Activated CD4-positive, alpha-beta T cell treated with anti-CD3 and anti-CD28 coated beads for 1 hour (primary cell): Measurements from ENCODE around the gene REXO1.
"Not testable (repeated sequence)": the region's sequence is repeated elsewhere in the genome, so short reads cannot be mapped to it uniquely, and the experiment has no call there.

ENCODE experiments used
- DNase-seq: peaks from one replicate; pipeline ENCODE4 v3.0.0-alpha.2; 2020

Gene REXO1

DNA sequence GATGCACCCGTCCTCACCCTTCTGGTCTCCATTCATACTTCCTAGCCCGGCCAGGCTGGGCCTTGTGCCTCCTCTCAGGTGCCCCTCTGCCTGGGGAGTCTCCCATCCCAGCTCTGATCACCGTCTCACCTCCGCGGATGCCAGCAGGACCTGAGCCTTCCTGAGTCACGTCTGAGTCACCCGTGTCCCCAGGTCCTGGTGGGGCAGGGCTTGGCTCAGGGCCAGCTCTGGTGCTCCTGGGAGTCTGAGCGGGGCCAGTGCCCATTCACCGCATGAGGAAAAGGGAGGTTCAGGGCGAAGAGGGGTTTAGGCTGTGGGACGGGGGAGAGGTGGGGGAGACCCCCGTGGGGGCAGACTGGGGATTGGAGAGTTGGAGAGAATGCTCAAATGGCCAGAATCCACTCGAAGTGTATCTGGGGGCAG lies 36.8 kb downstream of the REXO1 start:
- peak; percentile 32 for DNase-seq

- DNase-seq, result no peak
These were observed 37.7 kb downstream of the REXO1 start for GRCh38 chr19:1810439-1811160.

DNA sequence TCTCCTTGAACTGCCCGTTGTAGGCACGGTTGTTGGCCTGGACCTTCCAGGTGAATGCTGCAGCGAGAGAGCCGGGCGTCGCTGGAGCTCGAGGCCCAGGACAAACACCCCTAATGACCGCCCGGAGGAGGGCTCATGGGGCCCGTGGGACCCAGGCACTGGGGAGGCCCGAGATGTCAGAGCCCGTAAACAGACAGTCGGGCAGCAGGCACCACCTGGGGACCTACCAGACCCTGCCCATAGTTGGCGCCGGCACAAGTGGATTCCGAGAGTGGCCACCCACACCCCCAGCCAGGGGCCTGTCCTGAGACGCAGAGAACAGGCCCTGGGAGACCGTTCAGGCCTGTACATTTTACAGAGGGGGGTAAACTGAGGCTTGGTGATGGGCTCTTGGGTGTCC lies 38.6 kb downstream of the REXO1 start:
- no peak for DNase-seq

GRCh38 chr19:1808395-1808731 lies 39.9 kb downstream of the REXO1 start:
- DNase-seq, result no peak

GRCh38 chr19:1807695-1808394 lies 40.4 kb downstream of the REXO1 start:
- DNase-seq, result no peak

DNA sequence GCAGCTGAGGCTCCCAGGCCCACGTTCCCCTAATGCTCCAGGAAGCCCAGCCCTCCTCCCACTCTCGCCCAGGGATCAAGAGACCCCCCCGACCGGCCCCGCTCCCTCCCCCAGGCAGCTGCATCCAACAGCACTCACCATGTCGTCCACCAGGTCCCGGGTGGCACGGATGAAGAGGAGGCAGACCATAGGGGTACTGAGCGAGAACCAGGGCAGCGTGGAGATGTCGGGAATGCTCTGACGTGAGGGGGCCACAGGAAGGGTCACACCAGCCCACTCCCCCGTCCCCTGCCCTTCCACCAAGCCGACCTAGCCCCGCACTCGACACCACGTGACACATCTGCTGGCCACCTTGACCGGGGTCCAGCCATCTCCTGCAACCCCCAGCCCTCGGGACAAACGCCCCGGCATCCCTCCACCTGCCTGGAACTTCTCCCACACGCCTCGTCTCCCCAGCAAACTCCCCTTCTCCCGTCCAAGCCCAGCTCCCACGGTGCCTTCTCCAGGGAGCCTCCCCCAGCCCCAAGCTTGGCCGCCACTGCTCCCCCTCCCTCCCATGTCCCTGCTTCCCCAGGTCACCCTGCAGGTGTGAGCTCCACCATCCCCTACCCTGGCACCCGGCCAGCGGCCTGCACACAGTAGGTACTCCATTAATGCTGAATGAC lies 41.1 kb downstream of the REXO1 start:
- DNase-seq, result no peak

DNA sequence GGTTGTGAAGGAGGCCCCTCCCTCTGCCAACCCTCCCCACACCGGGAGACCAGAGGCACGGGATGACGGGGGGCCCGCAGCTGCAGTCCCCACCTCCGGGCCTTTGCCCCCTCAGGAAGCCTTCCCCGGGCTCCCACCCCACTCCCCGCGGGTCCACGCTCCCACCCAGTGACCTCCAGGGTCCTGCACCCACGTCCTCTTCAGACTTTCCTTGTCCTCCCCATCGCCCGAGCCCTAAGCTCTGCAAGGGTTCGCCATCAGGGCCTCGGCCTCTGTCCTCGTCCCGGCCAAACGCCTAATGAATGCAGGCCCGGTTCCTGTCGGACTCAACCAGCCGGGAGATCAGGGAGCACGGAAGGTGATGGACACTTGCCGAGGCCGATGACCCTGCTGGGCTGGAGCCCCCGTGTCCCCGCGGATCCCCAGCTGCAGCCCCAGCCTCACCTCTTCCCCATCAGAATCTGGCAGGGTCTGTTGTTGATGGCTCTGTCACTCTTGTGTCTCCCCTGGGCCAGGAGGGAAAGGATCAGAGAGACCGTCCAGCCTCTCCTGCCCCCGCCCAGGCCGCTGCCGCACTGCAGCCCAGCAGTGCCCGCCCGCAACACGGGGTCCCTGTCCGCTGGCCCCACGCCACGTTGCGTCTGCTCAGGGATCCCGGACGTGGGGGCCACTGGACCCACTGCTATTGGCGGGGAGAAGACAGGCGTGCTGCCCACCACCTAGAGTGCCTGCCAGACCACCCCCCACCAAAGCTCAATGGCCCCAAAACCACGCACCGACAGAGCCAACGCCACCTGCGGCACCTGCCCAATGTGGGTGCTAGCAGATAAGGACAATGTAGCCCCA lies 41.9 kb downstream of the REXO1 start:
- DNase-seq, result no peak

DNA sequence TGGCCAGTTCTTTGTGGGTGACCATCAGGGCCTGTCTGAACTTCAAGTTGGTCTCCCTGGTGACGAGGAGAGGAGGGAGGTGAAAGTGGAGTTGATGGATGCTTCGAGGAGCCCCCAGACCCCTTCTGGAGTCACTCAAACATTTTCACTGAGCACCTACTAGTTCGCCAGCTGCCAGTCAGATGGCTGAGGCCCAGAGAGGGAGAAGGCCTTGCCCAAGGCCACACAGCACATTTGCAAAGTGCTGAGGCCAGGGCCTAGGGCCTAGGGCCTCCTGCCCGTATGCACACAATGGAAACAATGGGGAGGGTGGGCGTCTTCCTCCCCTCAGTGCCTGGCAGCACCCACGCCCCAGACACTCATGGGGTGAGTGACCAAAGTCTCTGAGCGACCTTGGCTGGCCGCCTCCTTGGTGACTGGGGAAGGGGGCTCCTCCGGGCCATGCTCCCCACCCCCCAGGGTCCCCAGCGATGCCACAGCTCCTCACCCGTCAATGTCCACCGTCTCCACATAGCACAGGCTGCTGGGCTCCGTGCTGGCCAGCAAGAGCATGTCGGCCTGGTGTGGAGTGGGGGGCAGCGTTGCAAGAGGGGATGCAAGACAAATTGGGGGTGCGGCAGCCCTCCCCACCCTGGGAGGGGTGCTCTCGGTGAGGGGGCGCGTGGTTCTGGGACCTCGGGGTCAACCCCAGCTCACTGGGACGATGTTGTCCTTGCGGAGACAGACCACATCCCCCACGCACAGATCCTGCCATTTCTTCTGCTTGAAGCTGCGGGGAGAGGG lies 42.7 kb downstream of the REXO1 start:
- no peak for DNase-seq

DNA sequence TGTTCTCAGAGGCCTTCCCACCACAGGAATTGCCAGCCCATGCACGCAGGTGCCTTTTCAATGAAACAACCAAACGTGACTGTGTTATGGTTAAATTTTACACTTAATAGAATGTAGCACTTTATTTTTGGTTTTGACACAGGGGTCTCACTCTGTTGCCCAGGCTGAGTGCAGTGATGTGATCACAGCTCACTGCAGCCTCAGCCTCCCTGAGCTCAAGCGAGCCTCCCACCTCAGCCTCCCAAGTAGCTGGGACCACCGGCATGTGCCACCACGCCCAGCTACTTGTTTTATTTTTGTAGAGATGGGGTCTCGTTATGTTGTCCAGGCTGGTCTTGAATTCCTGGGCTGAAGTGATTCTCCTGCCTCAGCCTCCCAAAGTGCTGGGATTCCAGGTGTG lies 43.4 kb downstream of the REXO1 start:
- no peak for DNase-seq

GRCh38 chr19:1799695-1800342 lies 48.5 kb downstream of the REXO1 start:
- no peak for DNase-seq

GRCh38 chr19:1797313-1797712 lies 51.0 kb downstream of the REXO1 start:
- DNase-seq, result not testable (repeated sequence)

- no peak for DNase-seq
These were observed 51.7 kb downstream of the REXO1 start for GRCh38 chr19:1796395-1797142.

DNA sequence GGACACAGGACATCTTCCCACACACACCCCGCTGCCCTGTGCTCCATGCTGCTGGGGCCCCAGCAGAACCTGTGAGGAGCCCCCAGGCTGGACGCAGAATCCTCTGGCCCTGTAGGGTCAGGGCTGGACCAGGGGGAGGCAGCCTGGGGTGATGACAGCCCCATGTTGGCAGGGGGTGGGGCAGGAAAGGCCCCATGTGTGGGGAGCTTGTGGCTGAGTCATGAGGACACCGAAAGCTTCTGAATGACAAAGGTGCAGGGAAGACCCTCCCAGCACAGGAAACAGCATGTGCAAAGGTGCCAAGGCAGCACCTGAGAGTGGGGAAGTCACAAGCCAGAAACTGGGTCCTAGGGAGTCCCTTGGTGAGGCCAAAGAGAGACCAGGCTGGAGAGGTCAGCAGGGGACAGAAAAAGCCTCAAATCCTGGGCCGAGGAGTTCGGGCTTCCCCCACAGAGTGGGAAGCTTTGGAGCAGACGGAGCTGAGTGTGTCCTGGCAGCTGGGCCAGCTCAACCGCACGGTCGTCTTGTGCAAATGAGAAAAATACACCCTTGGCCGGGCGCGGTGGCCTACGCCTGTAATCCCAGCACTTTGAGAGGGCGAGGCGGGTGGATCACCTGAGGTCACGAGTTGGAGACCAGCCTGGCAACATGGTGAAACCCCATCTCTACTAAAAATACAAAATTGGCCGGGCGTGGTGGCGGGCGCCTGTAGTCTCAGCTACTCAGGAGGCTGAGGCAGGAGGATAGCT lies 53.7 kb downstream of the REXO1 start:
- DNase-seq, result no peak

- DNase-seq, result no peak
These were observed 56.4 kb downstream of the REXO1 start for GRCh38 chr19:1791879-1792278.

DNA sequence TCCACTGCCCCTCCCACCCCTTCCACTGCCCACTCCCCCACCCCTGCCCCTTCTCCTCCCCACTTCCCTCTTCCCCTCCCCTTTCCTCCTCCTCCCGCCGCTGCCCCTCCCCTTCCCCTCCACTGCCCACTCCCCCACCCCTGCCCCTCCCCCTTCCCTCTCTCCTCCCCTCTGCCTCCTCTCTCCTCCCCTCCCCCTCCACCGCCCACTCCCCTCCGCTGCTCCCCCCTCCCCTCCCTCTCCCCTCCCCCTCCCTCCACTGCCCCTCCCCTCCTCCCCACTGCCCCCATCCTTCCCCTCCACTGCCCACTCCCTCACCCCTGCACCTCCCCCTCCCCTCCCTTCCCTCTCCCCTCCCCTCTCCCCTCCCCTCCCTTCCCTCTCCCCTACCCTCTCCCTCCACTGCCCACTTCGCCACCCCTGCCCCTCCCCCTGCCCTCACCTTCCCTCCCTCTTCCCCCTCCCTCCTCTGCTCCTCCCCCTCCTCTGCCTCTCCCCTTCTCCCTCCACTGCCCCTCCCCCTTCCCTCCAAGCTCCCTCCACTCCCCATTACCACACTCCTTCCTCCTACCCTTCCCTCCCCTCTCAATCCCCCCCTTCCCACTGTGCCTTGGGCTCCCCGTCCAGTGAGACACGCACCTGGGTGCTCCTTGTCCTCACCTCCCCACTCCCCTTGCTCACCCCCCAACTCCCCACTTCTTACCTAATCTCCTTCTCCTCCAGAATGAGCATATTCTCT lies 58.1 kb downstream of the REXO1 start:
- no peak for DNase-seq

- DNase-seq, result no peak
These were observed 58.8 kb downstream of the REXO1 start for GRCh38 chr19:1789261-1790041.

GRCh38 chr19:1787116-1787515 lies 61.2 kb downstream of the REXO1 start:
- DNase-seq, result no peak

- DNase-seq, result no peak
These were observed 61.6 kb downstream of the REXO1 start for GRCh38 chr19:1786668-1787067.

GRCh38 chr19:1785310-1785709 lies 63.0 kb downstream of the REXO1 start:
- no peak for DNase-seq
